GM12878 (cell line): ENCODE results near the gene NTM. TPM values are rescaled to one million over a fixed set of nuclear protein-coding genes. Genes with fewer than 3 reads are reported as not detected.

Experiments
- ATAC-seq: fragments of 200-7000 bp; cut with Tn5 transposase; 3 replicates; pipeline ENCODE4 v1.9.1; 2020; ENCODE audit warnings: mild to moderate bottlenecking, moderate library complexity
- BruUV-seq: library from RNA; stranded (reverse); fragments of 400-500 nt; replicated peaks from 2 replicates; lab custom pipeline; 2021; lab: Mats Ljungman, UMichigan
- CTCF ChIA-PET: fragments of 300-600 bp; sonication (Branson Sonifier 250); formaldehyde crosslinking; extraction: SDS; loops from one replicate; lab custom pipeline; 2021; ENCODE audit warnings: inconsistent platforms; lab: Yijun Ruan, JAX
- POLR2A ChIA-PET: fragments of 350-600 bp; formaldehyde crosslinking; extraction: SDS; loops from one replicate; lab custom pipeline; 2021; ENCODE audit warnings: inconsistent platforms; lab: Charles Lee
- RAD21 ChIA-PET: fragments of 300-600 bp; sonication (Branson Sonifier 250); formaldehyde crosslinking; loops from one replicate; lab custom pipeline; 2023; ENCODE audit warnings: antibody characterized with exemption; ENCODE audit not compliant: unreplicated experiment; lab: Charles Lee
- SMC1A ChIA-PET: fragments of 300-600 bp; sonication (Branson Sonifier 250); formaldehyde crosslinking; loops from one replicate; lab custom pipeline; 2023; ENCODE audit not compliant: unreplicated experiment, uncharacterized antibody; lab: Charles Lee
- DNase-seq: peaks from one replicate; pipeline ENCODE4 v3.0.0-alpha.2; 2011; ENCODE audit warnings: low read depth, low spot score
- FAIRE-seq: peaks from 3 replicates; lab custom pipeline; 2011; peaks lifted over from hg19 to GRCh38; lab: Jason Lieb, UNC
- H2AFZ ChIP-seq: 2 replicates; pipeline ENCODE4 v1.6.0; 2011; ENCODE audit warnings: low read depth, low read length, control low read depth; ENCODE audit not compliant: control insufficient read depth
- H3K27ac ChIP-seq: 2 replicates; pipeline ENCODE4 v1.5.1; 2011; ENCODE audit warnings: control low read depth; ENCODE audit not compliant: control insufficient read depth, insufficient read depth
- H3K27me3 ChIP-seq, 2 experiments: replicated peaks in 1 of 2; 2 replicates each; pipeline versions ENCODE4 v1.6.0 to v1.6.1; 2011; ENCODE audit warnings: low read length in 1 of 2; ENCODE audit not compliant: control insufficient read depth in 2 of 2, insufficient read depth in 2 of 2
- H3K36me3 ChIP-seq, 2 experiments: 2 replicates each; pipeline ENCODE4 v1.5.1; 2011; ENCODE audit warnings: low read length in 1 of 2; ENCODE audit not compliant: control insufficient read depth in 2 of 2, insufficient read depth in 2 of 2
- H3K4me1 ChIP-seq: 2 replicates; pipeline ENCODE4 v1.6.1; 2011; ENCODE audit warnings: mild to moderate bottlenecking, low read length, moderate library complexity, mixed read lengths; ENCODE audit not compliant: control insufficient read depth, insufficient read depth
- H3K4me2 ChIP-seq: 2 replicates; pipeline ENCODE4 v1.6.0; 2011; ENCODE audit warnings: control low read depth; ENCODE audit not compliant: control insufficient read depth, insufficient read depth
- H3K4me3 ChIP-seq: fragments of 200-600 bp; sonication (generic); 2 replicates; pipeline ENCODE4 v1.5.1; 2016
- H3K79me2 ChIP-seq: 2 replicates; pipeline ENCODE4 v1.6.0; 2011; ENCODE audit warnings: low read length; ENCODE audit not compliant: control insufficient read depth, insufficient read depth
- H3K9ac ChIP-seq: 2 replicates; pipeline ENCODE4 v1.8.0; 2011; ENCODE audit warnings: low read length, control low read depth, mixed read lengths; ENCODE audit not compliant: control insufficient read depth, insufficient read depth
- H3K9me3 ChIP-seq: replicated peaks from 3 replicates; pipeline ENCODE4 v1.5.1; 2011; ENCODE audit warnings: mild to moderate bottlenecking, low read length; ENCODE audit not compliant: control insufficient read depth, insufficient read depth
- H4K20me1 ChIP-seq: 2 replicates; pipeline ENCODE4 v1.6.0; 2011; ENCODE audit not compliant: control insufficient read depth, insufficient read depth
- CHD4 ChIP-seq: fragments of 200-600 bp; sonication (generic); IDR thresholded peaks from 2 replicates; pipeline ENCODE4 v1.6.1; 2016; ENCODE audit warnings: mild to moderate bottlenecking
- GABPA ChIP-seq: IDR thresholded peaks from 2 replicates; pipeline ENCODE4 v1.6.1; 2014; ENCODE audit warnings: antibody characterized with exemption, low read depth, mild to moderate bottlenecking, inconsistent platforms
- IKZF2 ChIP-seq, 2 experiments: fragments of 450-650 bp; IDR thresholded peaks; 2 replicates each; pipeline ENCODE4 v1.6.1; 2017; ENCODE audit warnings: mild to moderate bottlenecking in 2 of 2, moderate library complexity in 2 of 2
- IRF5 ChIP-seq: fragments of 450-650 bp; IDR thresholded peaks from 2 replicates; pipeline ENCODE4 v1.6.1; 2017; ENCODE audit warnings: borderline replicate concordance
- NR2F1 ChIP-seq: fragments of 450-650 bp; conservative IDR thresholded peaks from 2 replicates; pipeline ENCODE4 v1.6.1; 2017; ENCODE audit warnings: mild to moderate bottlenecking
- NRF1 ChIP-seq: conservative IDR thresholded peaks from 2 replicates; pipeline ENCODE4 v1.6.1; 2011; ENCODE audit warnings: mild to moderate bottlenecking, low read depth, low read length, improper control_type of control experiment
- ZNF622 ChIP-seq: fragments of 450-650 bp; IDR thresholded peaks from 2 replicates; pipeline ENCODE4 v1.6.1; 2017; ENCODE audit warnings: mild to moderate bottlenecking, inconsistent platforms
- WGBS: methylation state at CpG from one replicate; pipeline ENCODE4 v1.1.6; 2016; ENCODE audit warnings: low lambda C conversion rate; ENCODE audit not compliant: insufficient replicate concordance, insufficient coverage; ENCODE audit errors: missing lambda C conversion rate; 5-methylcytosine and 5-hydroxymethylcytosine counted together
- in situ Hi-C: fragments of 300-500 bp; cut with MboI; formaldehyde crosslinking; loops from 9 replicates; pipeline ENCODE4 v1.14.3; 2018; ENCODE audit warnings: mixed read lengths
- intact Hi-C: fragments of 100-400 bp; cut with micrococcal nuclease; formaldehyde crosslinking; loops from one replicate; pipeline ENCODE4 v1.14.2; 2022; ENCODE audit not compliant: unreplicated experiment
- polyA plus RNA-seq, 11 experiments: library from polyadenylated mRNA; depleted of rRNA in 4 of 11; unstranded in 6 of 11; stranded (reverse) in 5 of 11; fragments of >200 nt; fragmentation: Nextera tagmentation in 4 of 11; fragmentation: Illumina TruSeq in 1 of 11; extraction: Ambion mirVana in 4 of 11; extraction: Trizol in 1 of 11; gene quantifications; 1 replicate in 1 of 11; 2 replicates in 10 of 11; pipeline versions ENCODE4 v1.2.1 to v1.2.3, GENCODE V29; 2011 to 2016; ENCODE audit warnings: inconsistent platforms in 2 of 11, missing spikeins in 2 of 11, low read depth in 1 of 11
- total RNA-seq, 4 experiments: library from RNA; depleted of rRNA in 3 of 4; stranded (reverse); fragments of >200 nt in 3 of 4; fragmentation: Illumina TruSeq in 1 of 4; extraction: Trizol in 1 of 4; gene quantifications; 2 replicates each; pipeline versions ENCODE4 v1.2.1 to v1.2.3, GENCODE V29; 2013 to 2021
- TF ChIP-seq, protein P1 (sequence below): IDR thresholded peaks from 2 replicates; pipeline ENCODE4 v1.6.1; 2012; ENCODE audit warnings: low read depth, low read length, improper control_type of control experiment

Gene NTM
- total and polyA plus RNA-seq, 10 of the 15 experiments (the other 5 are each of a cell fraction or from before 2014, with no cell fraction given): not detected

DNA sequence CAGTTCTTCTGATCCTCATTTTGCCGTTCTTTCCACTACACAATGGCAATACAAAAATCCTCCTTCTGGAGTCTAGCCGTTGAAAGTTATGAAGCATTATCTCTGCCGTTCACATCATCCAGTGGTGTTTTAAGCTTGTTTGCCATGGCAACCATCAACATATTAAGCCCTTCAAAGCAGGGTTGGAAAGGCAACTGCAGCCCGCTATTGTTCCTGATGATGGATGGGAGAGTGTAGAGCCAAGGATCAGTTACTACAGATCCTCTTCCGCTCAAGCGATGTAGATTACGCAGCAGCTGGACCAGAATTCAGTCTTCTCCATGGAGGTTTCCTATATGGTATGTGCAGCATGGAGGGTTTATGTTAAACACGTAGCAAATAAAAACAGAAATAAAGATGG, 352.7 kb downstream of the NTM start:
- SMC1A ChIA-PET: no interaction called here
- Histone ChIP-seq H2AFZ (no peak overlapping the region), H3K27me3 (no peaks in the 10 kb centered on the region; a peak in 2 of 4 replicates), H3K4me2 (no peak overlapping the region), H4K20me1 (no peaks in the 10 kb centered on the region), H3K9me3 (no peaks in the 10 kb centered on the region), H3K27ac (no peak overlapping the region), H3K4me3 (no peak overlapping the region), H3K79me2 (no peaks in the 10 kb centered on the region), H3K36me3 (no peaks in the 10 kb centered on the region), H3K4me1 (no peaks in the 10 kb centered on the region), H3K9ac (no peak overlapping the region)
- in situ Hi-C loops: no loop called here
- RAD21 ChIA-PET: no interaction called here
- intact Hi-C loops: no loop called here
- CTCF ChIA-PET: interaction anchor here (1.1 kb wide), 1 partner anchor 34 kb away, joined by 3 read pairs; no protein-coding TSS in a partner anchor
- WGBS: 53% methylated on average over 8 of the region's 8 CpGs
- ATAC-seq (no peak), DNase-seq (no peak), FAIRE-seq (no peak)
- POLR2A ChIA-PET: no interaction called here
- TF ChIP-seq GABPA: no peak
- TF ChIP-seq IRF5: no peak
- no peak for TF ChIP-seq NRF1
- no TSS peak for BruUV-seq

DNA sequence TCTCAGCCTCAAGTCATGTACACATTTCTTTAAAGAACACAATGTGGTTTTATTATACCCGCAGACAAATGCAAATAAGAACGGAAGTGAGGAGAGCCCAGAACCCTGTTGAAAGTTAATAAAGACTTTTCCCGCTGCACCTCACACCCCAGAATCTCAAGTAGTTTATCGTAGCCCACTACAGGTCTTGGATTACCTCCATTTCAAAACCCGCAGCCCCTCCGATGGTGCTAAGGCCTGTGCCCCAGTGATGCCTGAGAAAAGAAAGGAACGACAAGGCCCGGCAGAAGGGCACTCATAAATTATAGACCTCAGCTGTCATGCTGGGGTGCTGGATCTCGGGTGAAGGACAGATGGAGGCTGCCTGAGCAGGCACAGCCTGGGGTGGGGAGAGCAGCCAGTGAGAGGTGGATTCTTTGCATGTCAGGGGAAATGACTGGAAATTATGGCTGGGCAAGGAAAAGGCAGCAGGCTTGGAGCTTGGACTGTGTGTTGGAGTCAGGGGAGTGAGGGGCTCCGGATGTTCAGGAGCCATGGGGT, 354.1 kb downstream of the NTM start:
- no peak overlapping the region for H3K9ac ChIP-seq
- WGBS: 47% methylated on average over 10 of the region's 10 CpGs
- ATAC-seq (no peak), FAIRE-seq (no peak), DNase-seq (no peak)
- H3K36me3 ChIP-seq: no peaks in the 10 kb centered on the region
- no peak overlapping the region for H3K4me3 ChIP-seq
- ChIA-PET RAD21 (no interaction called here), SMC1A (no interaction called here), CTCF (interaction anchor here (0.8 kb wide), 1 partner anchor 22 kb away, joined by 3 read pairs; no protein-coding TSS in a partner anchor), POLR2A (no interaction called here)
- in situ Hi-C loops: no loop called here
- no peak overlapping the region for H3K4me2 ChIP-seq
- H3K9me3 ChIP-seq: no peaks in the 10 kb centered on the region
- TF ChIP-seq NR2F1 (no peak), CHD4 (no peak), IKZF2 (IDR thresholded peaks at IDR 0.05) (no peak), ZNF622 (no peak)
- TF ChIP-seq, protein P1, sequence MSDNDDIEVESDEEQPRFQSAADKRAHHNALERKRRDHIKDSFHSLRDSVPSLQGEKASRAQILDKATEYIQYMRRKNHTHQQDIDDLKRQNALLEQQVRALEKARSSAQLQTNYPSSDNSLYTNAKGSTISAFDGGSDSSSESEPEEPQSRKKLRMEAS: no peak
- H3K27ac ChIP-seq: no peak overlapping the region
- intact Hi-C loops: no loop called here
- no peak overlapping the region for H2AFZ ChIP-seq
- BruUV-seq: no TSS peak
- H3K79me2 ChIP-seq: no peaks in the 10 kb centered on the region
- H3K27me3 ChIP-seq: no peaks in the 10 kb centered on the region; a peak in 2 of 4 replicates
- no peaks in the 10 kb centered on the region for H4K20me1 ChIP-seq
- H3K4me1 ChIP-seq: no peaks in the 10 kb centered on the region
